Brain microvascular endothelial cell (primary cell): Measurements from ENCODE around the gene FAM120B.
"Not testable (repeated sequence)": the region's sequence is repeated elsewhere in the genome, so short reads cannot be mapped to it uniquely, and the experiment has no call there.

Source experiments
- DNase-seq: peaks from one replicate; pipeline ENCODE4 v3.0.0-alpha.2; 2020
- H3K27ac ChIP-seq: fragments of 250-450 bp; sonication (Bioruptor Pico); 2 replicates; pipeline ENCODE4 v1.5.1; 2020; ENCODE audit warnings: mild to moderate bottlenecking, moderate library complexity
- H3K27me3 ChIP-seq: fragments of 250-450 bp; sonication (Bioruptor Pico); replicated peaks from 2 replicates; pipeline ENCODE4 v1.5.1; 2020; ENCODE audit warnings: mild to moderate bottlenecking
- H3K36me3 ChIP-seq: fragments of 250-450 bp; sonication (Bioruptor Pico); replicated peaks from 2 replicates; pipeline ENCODE4 v1.5.1; 2020; ENCODE audit warnings: mild to moderate bottlenecking
- H3K4me3 ChIP-seq: 2 replicates; pipeline ENCODE4 v1.5.1; 2011; ENCODE audit warnings: low read depth, mild to moderate bottlenecking, control low read depth, low read length, moderate library complexity
- in situ Hi-C: cut with HindIII; loops from 2 replicates; pipeline ENCODE4 v1.10.0; 2017; ENCODE audit warnings: low sequenced_read_pairs, low pct_ligation_motif_present
- TF ChIP-seq, protein P1 (sequence below): IDR thresholded peaks from 2 replicates; pipeline ENCODE4 v1.5.1; 2011; ENCODE audit warnings: low read depth, mild to moderate bottlenecking, moderate library complexity, low read length, control low read depth, inconsistent platforms; ENCODE audit errors: missing control alignments

Gene FAM120B

DNA sequence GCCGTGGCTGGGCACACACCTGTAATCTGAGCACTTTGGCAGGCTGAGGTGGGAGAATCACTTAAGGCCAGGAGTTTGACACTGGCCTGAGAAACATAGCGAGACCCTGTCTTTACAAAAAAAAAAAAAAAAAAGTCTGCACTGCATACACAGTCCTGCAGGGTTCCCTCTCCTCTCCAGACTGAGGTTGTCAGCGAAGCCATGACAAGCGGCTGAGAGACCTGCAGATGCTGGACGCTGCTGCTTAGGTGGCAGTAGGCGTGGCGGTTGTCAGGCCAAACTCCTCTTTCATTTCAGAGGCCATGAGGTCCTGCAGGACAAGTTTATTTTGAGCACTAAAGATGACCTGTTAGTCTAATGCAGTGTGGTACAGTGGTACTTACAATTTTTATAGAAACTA, 86.5 kb downstream of the FAM120B start:
- in situ Hi-C loops: no loop called here
- no peak for DNase-seq
- Histone ChIP-seq H3K27me3 (no peaks in the 10 kb centered on the region), H3K27ac (no peak overlapping the region), H3K4me3 (no peak overlapping the region), H3K36me3 (peaks cover 26% of the 10 kb centered on the region)
- TF ChIP-seq, protein P1, sequence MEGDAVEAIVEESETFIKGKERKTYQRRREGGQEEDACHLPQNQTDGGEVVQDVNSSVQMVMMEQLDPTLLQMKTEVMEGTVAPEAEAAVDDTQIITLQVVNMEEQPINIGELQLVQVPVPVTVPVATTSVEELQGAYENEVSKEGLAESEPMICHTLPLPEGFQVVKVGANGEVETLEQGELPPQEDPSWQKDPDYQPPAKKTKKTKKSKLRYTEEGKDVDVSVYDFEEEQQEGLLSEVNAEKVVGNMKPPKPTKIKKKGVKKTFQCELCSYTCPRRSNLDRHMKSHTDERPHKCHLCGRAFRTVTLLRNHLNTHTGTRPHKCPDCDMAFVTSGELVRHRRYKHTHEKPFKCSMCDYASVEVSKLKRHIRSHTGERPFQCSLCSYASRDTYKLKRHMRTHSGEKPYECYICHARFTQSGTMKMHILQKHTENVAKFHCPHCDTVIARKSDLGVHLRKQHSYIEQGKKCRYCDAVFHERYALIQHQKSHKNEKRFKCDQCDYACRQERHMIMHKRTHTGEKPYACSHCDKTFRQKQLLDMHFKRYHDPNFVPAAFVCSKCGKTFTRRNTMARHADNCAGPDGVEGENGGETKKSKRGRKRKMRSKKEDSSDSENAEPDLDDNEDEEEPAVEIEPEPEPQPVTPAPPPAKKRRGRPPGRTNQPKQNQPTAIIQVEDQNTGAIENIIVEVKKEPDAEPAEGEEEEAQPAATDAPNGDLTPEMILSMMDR: peak; percentile 7

GRCh38 chr6:170393807-170394399, 87.3 kb downstream of the FAM120B start:
- Histone ChIP-seq H3K4me3 (no peak overlapping the region), H3K36me3 (peaks cover 26% of the 10 kb centered on the region), H3K27me3 (no peaks in the 10 kb centered on the region), H3K27ac (no peak overlapping the region)
- DNase-seq: no peak
- in situ Hi-C loops: no loop called here
- TF ChIP-seq, protein P1: no peak

- H3K27me3 ChIP-seq: no peaks in the 10 kb centered on the region
- H3K27ac ChIP-seq: no peak overlapping the region
- no peak for DNase-seq
- TF ChIP-seq, protein P1: no peak
- H3K36me3 ChIP-seq: peaks cover 26% of the 10 kb centered on the region
- no peak overlapping the region for H3K4me3 ChIP-seq
- in situ Hi-C loops: no loop called here
Measured at GRCh38 chr6:170394980-170395379, 88.4 kb downstream of the FAM120B start.

- in situ Hi-C loops: not testable (repeated sequence)
- peaks cover 27% of the 10 kb centered on the region for H3K36me3 ChIP-seq
Measured at GRCh38 chr6:170398743-170399369, 92.3 kb downstream of the FAM120B start.

DNA sequence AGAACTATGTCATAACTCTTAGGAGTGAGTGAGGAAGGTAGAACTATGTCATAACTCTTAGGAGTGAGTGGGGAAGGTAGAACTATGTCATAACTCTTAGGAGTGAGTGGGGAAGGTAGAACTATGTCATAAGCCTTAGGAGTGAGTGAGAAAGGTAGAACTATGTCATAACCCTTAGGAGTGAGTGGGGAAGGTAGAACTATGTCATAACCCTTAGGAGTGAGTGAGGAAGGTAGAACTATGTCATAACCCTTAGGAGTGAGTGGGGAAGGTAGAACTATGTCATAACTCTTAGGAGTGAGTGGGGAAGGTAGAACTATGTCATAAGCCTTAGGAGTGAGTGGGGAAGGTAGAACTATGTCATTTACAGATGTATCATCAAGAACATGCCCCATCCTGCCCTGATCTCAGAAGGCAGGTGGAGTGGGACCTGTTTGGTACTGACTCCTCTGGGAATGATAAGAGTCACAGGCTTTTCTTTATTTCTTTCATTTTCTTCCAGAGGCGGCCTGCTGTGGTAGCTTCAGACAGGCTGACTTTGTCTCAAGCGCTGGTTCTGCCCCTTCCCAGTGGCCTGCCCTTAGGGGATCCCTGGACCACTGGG, 93.5 kb downstream of the FAM120B start:
- H3K27me3 ChIP-seq, H3K27ac ChIP-seq, DNase-seq, H3K4me3 ChIP-seq, in situ Hi-C loops: not testable (repeated sequence)
- H3K36me3 ChIP-seq: peaks cover 24% of the 10 kb centered on the region

More at GRCh38 chr6:170398743-170399369, 92.3 kb downstream of the FAM120B start:
- H3K27ac ChIP-seq, H3K4me3 ChIP-seq, H3K27me3 ChIP-seq, DNase-seq: not testable (repeated sequence)

GRCh38 chr6:170402318-170403040, 95.9 kb downstream of the FAM120B start:
- Histone ChIP-seq H3K27me3 (no peaks in the 10 kb centered on the region), H3K27ac (no peak overlapping the region), H3K4me3 (no peak overlapping the region), H3K36me3 (peaks cover 15% of the 10 kb centered on the region)
- no peak for DNase-seq
- TF ChIP-seq, protein P1: no peak
- in situ Hi-C loops: no loop called here
